ENCODE data around the gene C2orf68. TPM values are rescaled to one million over a fixed set of nuclear protein-coding genes. Genes with fewer than 3 reads are reported as not detected.
A peak's percentile ranks its signal among the peaks of the same experiment; 100 is the strongest.

The C2orf68 gene
- total and polyA plus RNA-seq, 2 of the 13 experiments (the other 11 are each of a cell fraction or from before 2014, with no cell fraction given): 47.1 to 77.4 TPM

DNA sequence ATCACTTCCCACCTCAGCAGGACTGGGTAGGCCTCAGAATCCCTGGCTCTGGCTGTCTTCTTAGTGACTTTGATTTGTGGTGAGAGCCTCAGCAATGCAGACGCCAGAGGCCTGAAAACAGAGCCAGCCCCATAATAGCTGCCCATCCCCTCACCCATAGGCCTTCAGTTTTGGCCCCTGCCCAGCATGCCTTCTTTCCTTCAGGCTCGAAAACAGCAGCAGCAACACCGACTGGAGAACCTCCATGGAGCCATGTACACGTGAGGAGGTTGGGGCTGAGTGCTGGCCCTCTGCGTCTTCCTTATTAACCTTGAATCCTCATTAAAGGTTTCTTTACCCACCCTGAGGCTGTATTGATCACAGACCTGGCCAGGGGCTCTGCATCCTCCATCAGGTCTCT lies 14.6 kb downstream of the C2orf68 start (continued):
- TF ChIP-seq, protein P1, sequence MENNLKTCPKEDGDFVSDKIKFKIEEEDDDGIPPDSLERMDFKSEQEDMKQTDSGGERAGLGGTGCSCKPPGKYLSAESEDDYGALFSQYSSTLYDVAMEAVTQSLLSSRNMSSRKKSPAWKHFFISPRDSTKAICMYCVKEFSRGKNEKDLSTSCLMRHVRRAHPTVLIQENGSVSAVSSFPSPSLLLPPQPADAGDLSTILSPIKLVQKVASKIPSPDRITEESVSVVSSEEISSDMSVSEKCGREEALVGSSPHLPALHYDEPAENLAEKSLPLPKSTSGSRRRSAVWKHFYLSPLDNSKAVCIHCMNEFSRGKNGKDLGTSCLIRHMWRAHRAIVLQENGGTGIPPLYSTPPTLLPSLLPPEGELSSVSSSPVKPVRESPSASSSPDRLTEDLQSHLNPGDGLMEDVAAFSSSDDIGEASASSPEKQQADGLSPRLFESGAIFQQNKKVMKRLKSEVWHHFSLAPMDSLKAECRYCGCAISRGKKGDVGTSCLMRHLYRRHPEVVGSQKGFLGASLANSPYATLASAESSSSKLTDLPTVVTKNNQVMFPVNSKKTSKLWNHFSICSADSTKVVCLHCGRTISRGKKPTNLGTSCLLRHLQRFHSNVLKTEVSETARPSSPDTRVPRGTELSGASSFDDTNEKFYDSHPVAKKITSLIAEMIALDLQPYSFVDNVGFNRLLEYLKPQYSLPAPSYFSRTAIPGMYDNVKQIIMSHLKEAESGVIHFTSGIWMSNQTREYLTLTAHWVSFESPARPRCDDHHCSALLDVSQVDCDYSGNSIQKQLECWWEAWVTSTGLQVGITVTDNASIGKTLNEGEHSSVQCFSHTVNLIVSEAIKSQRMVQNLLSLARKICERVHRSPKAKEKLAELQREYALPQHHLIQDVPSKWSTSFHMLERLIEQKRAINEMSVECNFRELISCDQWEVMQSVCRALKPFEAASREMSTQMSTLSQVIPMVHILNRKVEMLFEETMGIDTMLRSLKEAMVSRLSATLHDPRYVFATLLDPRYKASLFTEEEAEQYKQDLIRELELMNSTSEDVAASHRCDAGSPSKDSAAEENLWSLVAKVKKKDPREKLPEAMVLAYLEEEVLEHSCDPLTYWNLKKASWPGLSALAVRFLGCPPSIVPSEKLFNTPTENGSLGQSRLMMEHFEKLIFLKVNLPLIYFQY (CRISPR knock-in tag; IDR thresholded peaks at IDR 0.05; ENCODE audit: borderline replicate concordance): no peak
- TF ChIP-seq, protein P2, sequence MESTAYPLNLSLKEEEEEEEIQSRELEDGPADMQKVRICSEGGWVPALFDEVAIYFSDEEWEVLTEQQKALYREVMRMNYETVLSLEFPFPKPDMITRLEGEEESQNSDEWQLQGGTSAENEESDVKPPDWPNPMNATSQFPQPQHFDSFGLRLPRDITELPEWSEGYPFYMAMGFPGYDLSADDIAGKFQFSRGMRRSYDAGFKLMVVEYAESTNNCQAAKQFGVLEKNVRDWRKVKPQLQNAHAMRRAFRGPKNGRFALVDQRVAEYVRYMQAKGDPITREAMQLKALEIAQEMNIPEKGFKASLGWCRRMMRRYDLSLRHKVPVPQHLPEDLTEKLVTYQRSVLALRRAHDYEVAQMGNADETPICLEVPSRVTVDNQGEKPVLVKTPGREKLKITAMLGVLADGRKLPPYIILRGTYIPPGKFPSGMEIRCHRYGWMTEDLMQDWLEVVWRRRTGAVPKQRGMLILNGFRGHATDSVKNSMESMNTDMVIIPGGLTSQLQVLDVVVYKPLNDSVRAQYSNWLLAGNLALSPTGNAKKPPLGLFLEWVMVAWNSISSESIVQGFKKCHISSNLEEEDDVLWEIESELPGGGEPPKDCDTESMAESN (CRISPR knock-in tag; conservative IDR thresholded peaks at IDR 0.05): no peak
- TF ChIP-seq ASH2L (IDR thresholded peaks at IDR 0.05; ENCODE audit: insufficient read length, low read depth, low read length) (peak; percentile 4), ZNF546 (CRISPR knock-in tag; conservative IDR thresholded peaks at IDR 0.05) (no peak), ZNF7 (CRISPR knock-in tag; IDR thresholded peaks at IDR 0.05) (no peak), ONECUT2 (CRISPR knock-in tag; IDR thresholded peaks at IDR 0.05) (no peak), IKZF1 (IDR thresholded peaks at IDR 0.05) (no peak), HMGA1 (CRISPR knock-in tag; conservative IDR thresholded peaks at IDR 0.05) (no peak), ZBTB20 (CRISPR knock-in tag; IDR thresholded peaks at IDR 0.05; ENCODE audit: borderline replicate concordance, low read depth) (no peak), ZSCAN31 (CRISPR knock-in tag; IDR thresholded peaks at IDR 0.05; ENCODE audit: low read depth) (0 out of 2 replicates have a peak, but pooled peaks have one; percentile 50), ZNF615 (CRISPR knock-in tag; IDR thresholded peaks at IDR 0.05; ENCODE audit: borderline replicate concordance) (no peak), ZNF468 (CRISPR knock-in tag; IDR thresholded peaks at IDR 0.05) (no peak), ELF1 (CRISPR knock-in tag; IDR thresholded peaks at IDR 0.05) (no peak), GZF1 (CRISPR knock-in tag; IDR thresholded peaks at IDR 0.05) (no peak), RELA (CRISPR knock-in tag; IDR thresholded peaks at IDR 0.05) (no peak)
- TF ChIP-seq, protein P3, sequence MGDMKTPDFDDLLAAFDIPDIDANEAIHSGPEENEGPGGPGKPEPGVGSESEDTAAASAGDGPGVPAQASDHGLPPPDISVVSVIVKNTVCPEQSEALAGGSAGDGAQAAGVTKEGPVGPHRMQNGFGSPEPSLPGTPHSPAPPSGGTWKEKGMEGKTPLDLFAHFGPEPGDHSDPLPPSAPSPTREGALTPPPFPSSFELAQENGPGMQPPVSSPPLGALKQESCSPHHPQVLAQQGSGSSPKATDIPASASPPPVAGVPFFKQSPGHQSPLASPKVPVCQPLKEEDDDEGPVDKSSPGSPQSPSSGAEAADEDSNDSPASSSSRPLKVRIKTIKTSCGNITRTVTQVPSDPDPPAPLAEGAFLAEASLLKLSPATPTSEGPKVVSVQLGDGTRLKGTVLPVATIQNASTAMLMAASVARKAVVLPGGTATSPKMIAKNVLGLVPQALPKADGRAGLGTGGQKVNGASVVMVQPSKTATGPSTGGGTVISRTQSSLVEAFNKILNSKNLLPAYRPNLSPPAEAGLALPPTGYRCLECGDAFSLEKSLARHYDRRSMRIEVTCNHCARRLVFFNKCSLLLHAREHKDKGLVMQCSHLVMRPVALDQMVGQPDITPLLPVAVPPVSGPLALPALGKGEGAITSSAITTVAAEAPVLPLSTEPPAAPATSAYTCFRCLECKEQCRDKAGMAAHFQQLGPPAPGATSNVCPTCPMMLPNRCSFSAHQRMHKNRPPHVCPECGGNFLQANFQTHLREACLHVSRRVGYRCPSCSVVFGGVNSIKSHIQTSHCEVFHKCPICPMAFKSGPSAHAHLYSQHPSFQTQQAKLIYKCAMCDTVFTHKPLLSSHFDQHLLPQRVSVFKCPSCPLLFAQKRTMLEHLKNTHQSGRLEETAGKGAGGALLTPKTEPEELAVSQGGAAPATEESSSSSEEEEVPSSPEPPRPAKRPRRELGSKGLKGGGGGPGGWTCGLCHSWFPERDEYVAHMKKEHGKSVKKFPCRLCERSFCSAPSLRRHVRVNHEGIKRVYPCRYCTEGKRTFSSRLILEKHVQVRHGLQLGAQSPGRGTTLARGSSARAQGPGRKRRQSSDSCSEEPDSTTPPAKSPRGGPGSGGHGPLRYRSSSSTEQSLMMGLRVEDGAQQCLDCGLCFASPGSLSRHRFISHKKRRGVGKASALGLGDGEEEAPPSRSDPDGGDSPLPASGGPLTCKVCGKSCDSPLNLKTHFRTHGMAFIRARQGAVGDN (CRISPR knock-in tag; IDR thresholded peaks at IDR 0.05): peak; percentile 12; the same call in 1 of the 2 replicates
- TF ChIP-seq, protein P4, sequence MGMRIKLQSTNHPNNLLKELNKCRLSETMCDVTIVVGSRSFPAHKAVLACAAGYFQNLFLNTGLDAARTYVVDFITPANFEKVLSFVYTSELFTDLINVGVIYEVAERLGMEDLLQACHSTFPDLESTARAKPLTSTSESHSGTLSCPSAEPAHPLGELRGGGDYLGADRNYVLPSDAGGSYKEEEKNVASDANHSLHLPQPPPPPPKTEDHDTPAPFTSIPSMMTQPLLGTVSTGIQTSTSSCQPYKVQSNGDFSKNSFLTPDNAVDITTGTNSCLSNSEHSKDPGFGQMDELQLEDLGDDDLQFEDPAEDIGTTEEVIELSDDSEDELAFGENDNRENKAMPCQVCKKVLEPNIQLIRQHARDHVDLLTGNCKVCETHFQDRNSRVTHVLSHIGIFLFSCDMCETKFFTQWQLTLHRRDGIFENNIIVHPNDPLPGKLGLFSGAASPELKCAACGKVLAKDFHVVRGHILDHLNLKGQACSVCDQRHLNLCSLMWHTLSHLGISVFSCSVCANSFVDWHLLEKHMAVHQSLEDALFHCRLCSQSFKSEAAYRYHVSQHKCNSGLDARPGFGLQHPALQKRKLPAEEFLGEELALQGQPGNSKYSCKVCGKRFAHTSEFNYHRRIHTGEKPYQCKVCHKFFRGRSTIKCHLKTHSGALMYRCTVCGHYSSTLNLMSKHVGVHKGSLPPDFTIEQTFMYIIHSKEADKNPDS (CRISPR knock-in tag; IDR thresholded peaks at IDR 0.05): no peak
